ENCODE measurements around the gene ARHGAP15. TPM values are rescaled to one million over a fixed set of nuclear protein-coding genes. Genes with fewer than 3 reads are reported as not detected.

The ARHGAP15 gene
- total and polyA plus RNA-seq, 2 donors (not counting 1 experiment from before 2014, with no cell fraction given): 0.07 TPM; not detected in 1

DNA sequence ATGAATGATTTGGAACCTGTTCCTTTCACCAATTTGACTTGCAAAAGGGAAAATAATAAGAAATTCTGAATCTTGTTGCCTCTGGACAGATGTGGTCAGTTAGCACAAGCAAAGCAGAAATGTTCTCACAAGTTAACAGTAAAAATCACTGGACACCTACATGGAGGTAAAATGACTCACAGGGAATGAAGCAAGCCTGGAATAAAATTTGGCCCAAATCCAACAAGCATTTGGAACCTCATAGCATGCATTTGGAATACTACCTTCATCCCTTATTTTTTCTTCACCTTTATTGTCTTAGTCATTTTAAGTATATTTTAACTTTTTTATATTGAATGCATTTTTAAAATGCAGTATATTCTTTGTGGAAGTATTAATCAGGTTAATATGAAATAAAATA, 602.9 kb downstream of the ARHGAP15 start:
- no peak overlapping the region for H2AFZ ChIP-seq (ENCODE audit: low read length)
- peak; percentile 5 to 39 for DNase-seq (ENCODE audit: low read depth in 2 of 2)

DNA sequence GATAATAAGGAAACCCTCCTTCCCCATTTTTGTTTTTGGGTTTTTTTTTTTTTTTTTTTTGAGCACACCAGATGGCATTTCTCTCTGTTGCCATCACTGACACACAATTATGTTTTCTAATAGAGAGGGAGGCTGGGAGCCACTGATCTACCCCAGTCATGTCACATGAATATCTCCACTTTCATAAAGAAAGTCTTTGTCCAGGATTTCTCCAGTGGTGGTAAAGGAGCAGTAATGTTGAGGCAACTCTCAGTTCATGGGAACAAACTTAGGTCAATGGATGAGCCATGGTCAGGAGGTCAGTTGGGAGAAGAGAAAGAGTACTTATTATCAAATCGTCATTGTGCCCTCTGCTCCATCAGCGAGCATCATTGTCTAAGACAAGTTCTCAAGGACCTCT, 603.7 kb downstream of the ARHGAP15 start:
- H3K79me2 ChIP-seq (ENCODE audit: control insufficient read depth, insufficient read depth, low read length): no peaks in the 10 kb centered on the region
- no peak for TF ChIP-seq EZH2 (IDR thresholded peaks at IDR 0.05; ENCODE audit: low read length, missing control alignments)
- no peak for TF ChIP-seq CTCF (conservative IDR thresholded peaks at IDR 0.05 in 1 of 2, IDR thresholded peaks at IDR 0.05 in 1 of 2; ENCODE audit: low read depth in 1 of 2, low read length in 2 of 2)
- H4K20me1 ChIP-seq (ENCODE audit: control insufficient read depth, extremely low read depth, insufficient read depth, low read length): no peaks in the 10 kb centered on the region
- H3K36me3 ChIP-seq (ENCODE audit: control insufficient read depth, insufficient read depth, low read length): no peaks in the 10 kb centered on the region
- no peaks in the 10 kb centered on the region for H3K9me3 ChIP-seq (ENCODE audit: control insufficient read depth, insufficient read depth, low read depth, low read length)
- no peaks in the 10 kb centered on the region for H3K27me3 ChIP-seq (ENCODE audit: control insufficient read depth, insufficient read depth, low read length)
- no peak overlapping the region for H3K27ac ChIP-seq (ENCODE audit: insufficient read depth, low read length)
- H3K4me2 ChIP-seq (ENCODE audit: extremely low read depth, insufficient read depth, low read length): no peak overlapping the region
- H3K4me3 ChIP-seq (replicated peaks in 1 of 4; ENCODE audit: control extremely low read depth in 1 of 4, insufficient read depth in 1 of 4, low read depth in 3 of 4, low read length in 4 of 4): no peak overlapping the region
- no peak for DNase-seq (ENCODE audit: low read depth in 2 of 2)
- peaks cover 2% of the 10 kb centered on the region for H3K4me1 ChIP-seq (ENCODE audit: control insufficient read depth, extremely low read depth, insufficient read depth, low read length)
- H2AFZ ChIP-seq (ENCODE audit: low read length): no peak overlapping the region
- H3K9ac ChIP-seq (ENCODE audit: insufficient read depth, low read length): no peak overlapping the region

More for the DNA sequence above, 602.9 kb downstream of the ARHGAP15 start:
- no peak overlapping the region for H3K27ac ChIP-seq (ENCODE audit: insufficient read depth, low read length)
- no peak overlapping the region for H3K9ac ChIP-seq (ENCODE audit: insufficient read depth, low read length)
- no peaks in the 10 kb centered on the region for H3K79me2 ChIP-seq (ENCODE audit: control insufficient read depth, insufficient read depth, low read length)
- peaks cover 2% of the 10 kb centered on the region for H3K4me1 ChIP-seq (ENCODE audit: control insufficient read depth, extremely low read depth, insufficient read depth, low read length)
- no peak overlapping the region for H3K4me3 ChIP-seq (replicated peaks in 1 of 4; ENCODE audit: control extremely low read depth in 1 of 4, insufficient read depth in 1 of 4, low read depth in 3 of 4, low read length in 4 of 4)
- no peak overlapping the region for H3K4me2 ChIP-seq (ENCODE audit: extremely low read depth, insufficient read depth, low read length)
- no peaks in the 10 kb centered on the region for H3K9me3 ChIP-seq (ENCODE audit: control insufficient read depth, insufficient read depth, low read depth, low read length)
- H3K36me3 ChIP-seq (ENCODE audit: control insufficient read depth, insufficient read depth, low read length): no peaks in the 10 kb centered on the region
- no peaks in the 10 kb centered on the region for H3K27me3 ChIP-seq (ENCODE audit: control insufficient read depth, insufficient read depth, low read length)
- no peaks in the 10 kb centered on the region for H4K20me1 ChIP-seq (ENCODE audit: control insufficient read depth, extremely low read depth, insufficient read depth, low read length)
- TF ChIP-seq EZH2 (IDR thresholded peaks at IDR 0.05; ENCODE audit: low read length, missing control alignments): no peak
- no peak for TF ChIP-seq CTCF (conservative IDR thresholded peaks at IDR 0.05 in 1 of 2, IDR thresholded peaks at IDR 0.05 in 1 of 2; ENCODE audit: low read depth in 1 of 2, low read length in 2 of 2)

DNA sequence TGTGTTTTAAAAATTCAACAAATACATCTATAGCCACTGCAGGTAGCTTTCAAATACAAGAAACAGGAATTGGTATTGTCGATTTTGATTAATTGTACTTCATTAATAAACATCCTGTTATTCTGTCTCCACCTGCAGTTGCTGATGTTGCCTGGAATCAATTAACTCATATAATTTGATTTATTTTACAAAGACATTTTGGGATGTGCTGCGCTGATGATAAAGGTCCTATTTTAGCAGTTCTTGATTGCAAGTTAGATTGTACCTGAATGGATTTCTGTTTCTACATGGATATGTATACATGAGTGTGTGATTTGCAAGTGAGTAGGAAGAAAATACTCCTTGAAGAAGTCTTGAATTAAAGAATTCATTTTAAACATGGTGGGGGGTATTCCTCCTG, 605.3 kb downstream of the ARHGAP15 start:
- Histone ChIP-seq H3K9ac (ENCODE audit: insufficient read depth, low read length) (no peak overlapping the region), H3K9me3 (ENCODE audit: control insufficient read depth, insufficient read depth, low read depth, low read length) (no peaks in the 10 kb centered on the region), H3K27ac (ENCODE audit: insufficient read depth, low read length) (no peak overlapping the region), H3K36me3 (ENCODE audit: control insufficient read depth, insufficient read depth, low read length) (no peaks in the 10 kb centered on the region), H3K27me3 (ENCODE audit: control insufficient read depth, insufficient read depth, low read length) (no peaks in the 10 kb centered on the region), H2AFZ (ENCODE audit: low read length) (no peak overlapping the region), H3K4me1 (ENCODE audit: control insufficient read depth, extremely low read depth, insufficient read depth, low read length) (peaks cover 2% of the 10 kb centered on the region), H3K4me2 (ENCODE audit: extremely low read depth, insufficient read depth, low read length) (no peak overlapping the region), H3K4me3 (replicated peaks in 1 of 4; ENCODE audit: control extremely low read depth in 1 of 4, insufficient read depth in 1 of 4, low read depth in 3 of 4, low read length in 4 of 4) (no peak overlapping the region), H4K20me1 (ENCODE audit: control insufficient read depth, extremely low read depth, insufficient read depth, low read length) (no peaks in the 10 kb centered on the region), H3K79me2 (ENCODE audit: control insufficient read depth, insufficient read depth, low read length) (no peaks in the 10 kb centered on the region)
- no peak for TF ChIP-seq EZH2 (IDR thresholded peaks at IDR 0.05; ENCODE audit: low read length, missing control alignments)
- no peak for TF ChIP-seq CTCF (conservative IDR thresholded peaks at IDR 0.05 in 1 of 2, IDR thresholded peaks at IDR 0.05 in 1 of 2; ENCODE audit: low read depth in 1 of 2, low read length in 2 of 2)
- DNase-seq (ENCODE audit: low read depth in 2 of 2): no peak

Data from fibroblast of lung (primary cell).